ENCODE data around the gene TULP4. TPM values are rescaled to one million over a fixed set of nuclear protein-coding genes. Genes with fewer than 3 reads are reported as not detected.

Gene TULP4
- total and polyA plus RNA-seq, 2 of the 8 experiments (the other 6 are each of a cell fraction or from before 2014, with no cell fraction given): 7.7 to 51.6 TPM

GRCh38 chr6:158389193-158389919, 77.1 kb downstream of the TULP4 start (continued):
- TF ChIP-seq SUZ12 (IDR thresholded peaks at IDR 0.05; ENCODE audit: low read length) (no peak), CBX5 (IDR thresholded peaks at IDR 0.05; ENCODE audit: low read depth, low read length) (no peak), BCL11A (IDR thresholded peaks at IDR 0.05; ENCODE audit: low read depth in 2 of 2, low read length in 2 of 2) (no peak), POU5F1 (IDR thresholded peaks at IDR 0.05; ENCODE audit: low read depth, low read length) (no peak), PHF8 (conservative IDR thresholded peaks at IDR 0.05; ENCODE audit: low read depth, low read length) (no peak), RAD21 (IDR thresholded peaks at IDR 0.05 in 1 of 2, conservative IDR thresholded peaks at IDR 0.05 in 1 of 2; ENCODE audit: low read depth in 2 of 2, low read length in 2 of 2) (no peak)
